Measurements from ENCODE around the gene BFSP2.
A peak's percentile ranks its signal among the peaks of the same experiment; 100 is the strongest.

The BFSP2 gene

GRCh38 chr3:133419151-133419909 lies 19.5 kb downstream of the BFSP2 start:
- no peak for DNase-seq (ENCODE audit: low read depth)

DNA sequence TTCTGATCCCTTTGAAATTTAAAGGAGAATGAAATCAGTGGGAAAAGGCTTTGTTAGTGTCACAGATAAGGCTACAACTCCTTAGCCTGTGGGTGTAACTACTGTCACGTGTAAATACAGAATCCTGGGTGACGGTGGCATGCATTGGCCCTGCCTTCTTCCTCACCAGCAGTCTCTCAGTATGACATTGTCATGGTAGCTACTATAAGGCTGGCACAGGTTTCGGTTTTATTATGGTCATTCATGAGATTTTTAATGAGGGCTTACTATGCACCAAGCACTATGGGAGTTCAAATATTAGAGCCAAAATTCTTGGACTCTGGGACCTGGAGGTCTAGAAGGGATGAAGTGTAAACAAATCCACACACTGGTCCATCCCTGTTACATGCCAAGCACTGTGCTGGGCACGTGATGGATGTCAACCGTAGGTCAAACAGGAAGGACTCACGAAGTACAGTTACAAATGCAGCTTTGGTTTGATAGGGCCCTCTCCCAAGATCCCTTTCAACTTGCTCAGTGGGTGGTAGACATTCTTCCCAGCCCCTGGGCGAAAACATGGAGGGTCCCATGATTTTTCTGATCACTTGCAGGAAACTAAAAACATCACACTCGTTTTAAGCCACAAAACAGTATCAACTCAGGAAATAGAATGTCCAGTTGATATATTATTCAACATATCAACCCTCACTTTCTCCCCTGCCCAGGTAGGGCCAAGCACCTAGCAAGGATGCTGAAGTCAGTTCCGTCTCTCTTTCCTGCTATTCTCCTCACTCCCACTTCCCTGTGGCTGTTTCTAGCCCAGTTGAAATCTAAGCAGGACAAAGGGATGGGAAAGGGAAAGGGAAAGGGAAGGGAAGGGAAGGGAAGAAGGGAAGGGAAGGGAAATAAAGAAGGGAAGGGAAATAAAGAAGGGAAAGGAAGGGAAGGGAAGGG lies 25.3 kb downstream of the BFSP2 start:
- DNase-seq (ENCODE audit: low read depth) = no peak

DNA sequence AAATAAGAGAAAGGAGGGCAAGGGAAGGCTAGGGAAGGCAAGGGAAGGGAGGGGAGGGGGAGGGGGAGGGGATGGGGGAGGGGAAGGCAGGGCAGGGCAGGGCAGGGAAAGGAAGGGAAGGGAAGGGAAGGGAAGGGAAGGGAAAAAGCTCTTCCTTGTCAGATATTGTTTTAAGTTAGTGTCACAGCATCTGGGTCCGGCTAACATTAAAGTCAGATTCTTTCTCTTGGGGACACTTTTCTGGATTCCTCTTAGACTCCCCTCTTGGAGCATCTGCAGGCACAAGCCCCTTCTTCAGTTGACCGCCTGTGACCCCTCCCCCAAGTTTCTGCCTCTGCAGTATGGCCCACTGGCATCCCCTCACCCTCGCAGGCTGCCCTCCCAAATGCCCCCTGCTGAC lies 26.0 kb downstream of the BFSP2 start:
- DNase-seq (ENCODE audit: low read depth) = no peak

DNA sequence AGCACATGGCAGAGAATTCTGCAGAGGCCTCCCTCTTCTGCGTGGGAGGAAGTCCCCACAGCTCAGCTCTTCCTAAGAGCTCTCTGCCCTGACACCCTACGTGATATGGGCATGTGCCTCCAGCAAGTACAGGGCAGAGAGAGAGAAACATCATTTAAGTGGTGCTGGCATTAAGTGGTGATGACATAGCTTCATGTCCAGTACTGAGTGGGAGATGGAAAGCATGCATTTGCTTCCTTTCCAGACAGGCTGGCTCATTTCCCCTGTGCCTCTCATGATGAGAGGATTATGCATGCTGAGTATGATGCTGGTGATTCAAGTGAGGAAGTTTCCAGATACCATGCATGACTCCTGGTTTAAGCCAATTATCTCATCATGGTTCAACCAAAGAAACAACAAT lies 26.9 kb downstream of the BFSP2 start:
- DNase-seq (ENCODE audit: low read depth) = no peak

GRCh38 chr3:133428552-133428951 lies 28.7 kb downstream of the BFSP2 start:
- DNase-seq (ENCODE audit: low read depth) = no peak

DNA sequence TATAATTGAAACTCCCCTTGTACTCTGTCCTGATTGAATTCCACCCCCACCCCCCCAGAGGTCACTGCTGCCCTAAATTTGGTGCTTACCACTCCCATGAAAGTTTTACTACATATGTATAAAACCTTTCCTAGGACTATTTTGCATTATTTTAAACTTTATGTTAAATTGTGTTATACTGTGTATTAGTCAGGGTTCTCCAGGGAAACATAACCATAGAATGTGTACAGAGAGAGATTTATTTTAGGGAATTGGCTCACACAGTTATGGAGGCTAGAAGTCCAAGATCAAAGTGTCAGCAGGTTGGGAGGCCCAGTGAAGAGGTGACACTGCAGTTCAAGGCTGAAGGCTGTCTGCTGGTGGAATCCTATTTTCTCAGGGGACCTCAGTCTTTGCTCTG lies 29.2 kb downstream of the BFSP2 start:
- DNase-seq (ENCODE audit: low read depth) = no peak

GRCh38 chr3:133439563-133439962 lies 39.7 kb downstream of the BFSP2 start:
- no peak for DNase-seq (ENCODE audit: low read depth)

- no peak for DNase-seq (ENCODE audit: low read depth)
Measured at GRCh38 chr3:133440652-133441051, 40.8 kb downstream of the BFSP2 start.

DNA sequence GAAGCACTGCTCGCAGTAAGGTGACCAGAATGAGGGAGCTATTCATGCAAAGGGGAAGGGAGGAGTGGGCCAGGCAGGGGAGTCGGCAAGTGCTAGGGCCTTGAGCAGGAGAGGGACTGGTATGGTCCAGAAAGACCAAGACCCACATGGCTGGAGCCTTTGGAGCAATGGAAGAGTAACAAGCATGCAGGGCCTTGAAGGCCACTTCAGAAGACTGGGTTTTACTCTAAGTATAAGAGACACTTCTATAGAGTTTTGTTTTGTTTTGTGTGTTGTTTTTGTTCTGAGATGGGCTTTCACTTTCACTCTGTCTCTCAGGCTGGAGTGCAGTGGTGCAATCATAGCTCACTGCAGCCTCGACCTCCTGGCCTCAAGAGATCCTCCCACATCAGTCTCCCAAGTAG lies 42.0 kb downstream of the BFSP2 start:
- no peak for DNase-seq (ENCODE audit: low read depth)

DNA sequence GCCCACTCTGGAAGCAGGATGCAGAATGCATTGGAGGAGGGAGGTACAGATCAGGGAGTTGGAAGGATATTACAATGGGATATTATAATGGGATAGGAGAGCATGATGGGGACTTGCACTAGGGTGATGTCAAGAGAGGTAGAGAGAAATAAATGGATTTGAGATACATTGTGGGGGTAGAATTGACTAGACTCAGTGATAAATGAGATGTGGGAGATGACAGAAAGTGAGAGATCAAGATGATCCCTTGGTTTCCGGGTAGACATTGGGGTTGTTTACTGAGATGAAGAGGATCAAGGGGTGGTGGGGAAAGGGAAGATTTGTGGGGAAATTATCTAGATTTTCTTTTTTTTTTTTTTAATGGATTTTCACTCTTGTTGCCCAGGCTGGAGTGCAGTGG lies 42.7 kb downstream of the BFSP2 start:
- no peak for DNase-seq (ENCODE audit: low read depth)

- no peak for DNase-seq (ENCODE audit: low read depth)
Measured at GRCh38 chr3:133443649-133444422, 44.0 kb downstream of the BFSP2 start.

- DNase-seq (ENCODE audit: low read depth) = no peak
Measured at GRCh38 chr3:133444423-133444774, 44.5 kb downstream of the BFSP2 start.

DNA sequence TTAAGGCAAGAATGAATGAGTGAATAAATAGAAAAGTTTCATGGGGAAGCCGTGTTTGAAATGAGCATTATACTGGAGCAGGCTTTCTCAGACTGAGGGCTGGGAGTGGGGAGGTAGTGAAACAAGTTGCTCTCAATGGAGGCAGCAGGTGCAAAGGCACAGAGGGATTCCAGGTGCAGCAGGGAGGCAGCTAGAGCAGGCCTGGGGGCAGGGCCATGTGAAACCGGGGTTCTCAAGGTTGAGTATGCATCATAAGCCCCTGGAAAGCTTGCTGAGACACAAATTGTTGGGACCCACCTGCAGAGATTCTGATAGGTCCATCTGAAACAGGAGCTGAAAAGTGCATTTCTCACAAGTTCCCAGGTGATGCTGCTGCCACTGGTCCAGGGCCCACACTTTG lies 45.3 kb downstream of the BFSP2 start:
- DNase-seq (ENCODE audit: low read depth) = no peak

GRCh38 chr3:133447750-133448477 lies 48.1 kb downstream of the BFSP2 start:
- no peak for DNase-seq (ENCODE audit: low read depth)

GRCh38 chr3:133448478-133449122 lies 48.7 kb downstream of the BFSP2 start:
- DNase-seq (ENCODE audit: low read depth) = peak; percentile 36

- DNase-seq (ENCODE audit: low read depth) = no peak
Measured at GRCh38 chr3:133451309-133451708, 51.5 kb downstream of the BFSP2 start.

DNA sequence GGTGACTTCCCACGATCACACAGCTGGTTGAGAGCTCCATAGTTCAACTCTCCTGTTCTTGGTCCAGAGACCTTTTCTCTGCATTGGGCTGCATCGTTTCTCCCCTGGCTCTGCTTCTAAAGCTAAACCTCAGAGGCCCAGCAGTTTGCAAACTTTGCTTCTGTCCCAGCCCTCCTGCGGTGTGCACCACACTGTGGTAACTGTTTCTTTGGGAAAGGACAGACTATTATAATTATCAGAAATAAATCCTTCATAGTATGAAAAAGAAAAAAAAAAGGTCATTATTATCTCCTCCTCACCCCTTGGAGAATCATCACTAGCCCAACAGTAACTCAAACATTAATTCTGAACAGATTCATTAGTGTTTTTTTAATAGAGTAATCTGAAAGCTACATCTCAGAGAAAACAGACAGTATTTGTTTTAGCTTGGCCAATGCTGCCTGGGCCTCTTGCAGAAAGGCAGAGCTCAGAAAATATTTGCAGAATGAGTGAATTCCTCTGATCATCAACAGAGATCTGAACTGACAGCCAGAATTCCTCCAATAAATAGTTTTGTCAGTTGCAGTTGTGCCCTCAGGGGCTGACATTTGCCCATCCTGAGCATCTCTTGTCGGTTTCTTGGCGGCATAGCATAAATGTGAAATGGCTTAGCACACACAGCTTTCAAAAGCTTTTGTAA lies 52.9 kb downstream of the BFSP2 start:
- DNase-seq (ENCODE audit: low read depth) = no peak

DNA sequence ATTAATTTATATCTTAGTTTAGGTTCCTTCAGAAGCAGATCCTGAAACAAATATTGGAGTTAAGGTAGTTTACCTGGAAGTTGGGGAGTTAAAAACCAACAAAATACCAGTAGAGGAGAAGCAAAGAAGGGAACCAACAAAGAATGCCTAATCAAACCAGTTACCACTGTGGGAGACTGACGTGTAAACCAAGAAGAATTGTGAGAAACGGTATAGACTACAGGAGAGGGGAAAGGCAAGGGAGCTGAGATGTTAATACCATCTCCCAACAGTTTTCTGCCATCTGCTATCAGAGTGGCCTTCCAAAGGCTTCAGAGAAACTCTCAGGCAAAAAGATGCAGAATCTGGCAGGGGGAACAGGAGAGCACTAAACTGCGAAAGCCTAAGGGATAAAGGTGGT lies 53.5 kb downstream of the BFSP2 start:
- DNase-seq (ENCODE audit: low read depth) = no peak

DNA sequence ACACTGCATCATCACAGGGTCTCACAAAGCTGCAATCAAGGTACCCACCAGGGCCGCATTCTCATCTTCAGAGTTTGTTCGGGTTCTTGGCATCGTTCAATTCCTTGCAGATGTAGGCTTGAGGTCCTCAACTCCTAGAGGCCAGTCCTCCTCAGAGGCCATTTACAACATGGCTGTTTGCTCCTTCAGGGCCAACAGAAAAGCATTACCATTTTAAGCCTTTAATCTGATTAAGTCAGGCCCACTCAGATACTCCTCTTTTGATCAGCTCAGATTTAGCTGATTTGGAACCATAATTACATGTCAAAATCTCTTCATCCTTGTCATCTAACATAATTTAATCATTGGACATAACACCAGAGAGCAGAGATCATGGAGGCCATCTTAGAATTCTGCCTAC lies 55.4 kb downstream of the BFSP2 start:
- no peak for DNase-seq (ENCODE audit: low read depth)

DNA sequence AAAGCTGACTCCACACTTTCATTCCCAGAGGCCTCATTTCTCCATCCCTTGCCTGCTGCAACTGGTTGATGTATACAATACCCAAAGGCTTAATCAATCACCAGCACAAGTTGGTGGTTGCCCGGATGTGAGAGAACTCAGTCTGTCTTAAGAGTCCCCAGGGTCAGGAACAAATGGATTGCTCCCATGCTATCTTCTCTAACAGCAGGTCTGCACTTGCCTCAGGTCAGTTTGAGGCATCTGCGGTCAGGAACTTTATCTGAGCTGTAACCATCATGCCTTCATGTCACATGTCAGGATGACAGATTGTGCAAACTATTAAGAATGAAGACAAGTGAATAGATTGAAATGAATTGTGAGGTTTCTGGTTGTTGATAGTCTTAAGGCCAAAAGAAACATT lies 56.1 kb downstream of the BFSP2 start:
- no peak for DNase-seq (ENCODE audit: low read depth)

GRCh38 chr3:133457025-133457424 lies 57.2 kb downstream of the BFSP2 start:
- DNase-seq (ENCODE audit: low read depth) = no peak
